Activated T-cell treated with anti-CD3 and anti-CD28 coated beads, Interleukin-2, amount 50 U/mL, for 4 hours (primary cell): ENCODE measurements around the gene ANKS3. TPM values are rescaled to one million over a fixed set of nuclear protein-coding genes. Genes with fewer than 3 reads are reported as not detected.
A peak's percentile ranks its signal among the peaks of the same experiment; 100 is the strongest.

ENCODE experiments used
- ATAC-seq, 2 donors: fragments of 200-7000 bp; cut with Tn5 transposase; one replicate each; pipeline ENCODE4 v1.10.0; 2021
- DNase-seq: peaks from one replicate; pipeline ENCODE4 v3.0.0-alpha.2; 2020
- H3K27me3 Mint-ChIP-seq: one replicate; pipeline ENCODE4 v1.8.0; 2021; ENCODE audit warnings: low read depth, mixed read lengths
- H3K36me3 Mint-ChIP-seq: one replicate; pipeline ENCODE4 v1.8.0; 2022; ENCODE audit warnings: mixed read lengths; ENCODE audit not compliant: insufficient read depth
- H3K4me1 Mint-ChIP-seq: one replicate; pipeline ENCODE4 v1.8.0; 2021; ENCODE audit warnings: low read depth, mixed read lengths
- H3K4me3 Mint-ChIP-seq: one replicate; pipeline ENCODE4 v1.8.0; 2021; ENCODE audit warnings: mild to moderate bottlenecking, moderate library complexity, mixed read lengths
- H3K9me3 Mint-ChIP-seq: one replicate; pipeline ENCODE4 v1.8.0; 2021; ENCODE audit warnings: mixed read lengths
- total RNA-seq, 3 donors: library from RNA; stranded (reverse); gene quantifications; one replicate each; pipeline ENCODE4 v1.2.1, GENCODE V29; 2021

ANKS3 gene
- total RNA-seq, 3 donors from 2014 or later: 19.4 to 24.1 (median 21.8) TPM

DNA sequence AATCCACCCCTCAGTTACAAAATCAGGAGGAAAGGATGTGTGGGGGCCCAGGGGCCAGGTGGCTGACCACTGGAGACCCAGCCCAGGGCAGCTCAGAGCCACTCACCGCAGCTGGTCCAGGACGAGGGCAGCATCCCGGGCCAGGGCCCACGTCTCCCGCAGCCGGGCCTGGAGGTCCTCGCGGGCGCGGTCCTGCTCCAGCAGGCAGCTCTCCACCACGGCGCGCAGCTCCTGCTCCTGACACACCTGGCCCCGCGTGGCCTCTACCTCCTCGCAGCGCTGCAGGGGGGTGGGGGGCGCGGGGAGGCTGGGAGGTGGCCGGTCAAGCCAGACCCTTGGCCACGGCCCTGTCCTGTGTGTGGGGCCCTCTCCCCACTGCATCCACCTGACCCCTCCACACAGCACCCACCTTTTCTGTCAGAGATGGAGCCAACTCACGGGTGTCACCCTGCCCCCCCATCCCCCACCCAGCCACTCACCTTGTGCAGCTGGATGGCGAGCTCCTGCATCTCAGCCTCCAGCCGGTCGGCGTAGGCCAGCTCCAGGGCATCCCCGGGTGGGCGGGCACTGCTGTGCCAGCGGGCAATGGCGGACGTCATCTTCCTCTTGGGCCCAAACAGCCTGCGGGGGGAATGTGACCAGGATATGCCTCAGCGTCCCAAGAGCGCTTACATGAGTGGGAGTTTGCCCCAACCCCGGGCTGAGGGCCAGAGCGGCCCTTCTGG is 35.6 kb downstream of the ANKS3 start:
- no peak for ATAC-seq
- DNase-seq: no peak
- H3K27me3 Mint-ChIP-seq: no peaks in the 10 kb centered on the region
- no peak overlapping the region for H3K4me3 Mint-ChIP-seq
- no peaks in the 10 kb centered on the region for H3K9me3 Mint-ChIP-seq
- H3K4me1 Mint-ChIP-seq: peaks cover 7% of the 10 kb centered on the region
- H3K36me3 Mint-ChIP-seq: peaks cover 3% of the 10 kb centered on the region

DNA sequence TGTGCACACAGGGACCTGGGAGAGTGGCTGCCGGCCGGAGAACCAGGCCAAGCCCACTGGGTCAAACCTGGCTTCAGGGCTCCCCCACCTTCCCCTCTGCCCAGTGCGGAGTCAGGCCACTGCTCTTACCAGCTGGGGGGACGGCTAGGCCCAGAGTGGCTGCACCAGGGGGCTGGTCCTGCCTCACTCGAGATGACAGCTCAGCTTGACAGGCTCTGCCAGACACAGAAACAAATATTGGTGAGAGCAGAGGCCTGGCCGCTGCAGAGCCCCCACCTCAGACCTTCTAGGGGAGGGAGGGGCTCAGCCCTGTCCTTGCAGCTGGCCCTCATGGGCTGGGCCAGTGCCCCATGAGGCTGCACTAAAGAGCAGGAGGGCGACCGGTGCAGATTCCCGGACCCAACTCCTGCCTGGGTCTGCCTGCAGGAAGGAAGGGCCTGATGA is 36.2 kb downstream of the ANKS3 start:
- Mint-ChIP-seq H3K4me3 (no peak overlapping the region), H3K9me3 (no peaks in the 10 kb centered on the region), H3K4me1 (peaks cover 7% of the 10 kb centered on the region), H3K27me3 (no peaks in the 10 kb centered on the region), H3K36me3 (peaks cover 3% of the 10 kb centered on the region)
- DNase-seq: no peak
- no peak for ATAC-seq

- ATAC-seq: no peak
- H3K4me1 Mint-ChIP-seq: peaks cover 13% of the 10 kb centered on the region
- DNase-seq: no peak
- peaks cover 1% of the 10 kb centered on the region for H3K36me3 Mint-ChIP-seq
- no peaks in the 10 kb centered on the region for H3K27me3 Mint-ChIP-seq
- H3K9me3 Mint-ChIP-seq: no peaks in the 10 kb centered on the region
- no peak overlapping the region for H3K4me3 Mint-ChIP-seq
Observed at GRCh38 chr16:4696905-4697847, 36.9 kb downstream of the ANKS3 start.

GRCh38 chr16:4696172-4696904 is 37.7 kb downstream of the ANKS3 start:
- Mint-ChIP-seq H3K4me1 (peaks cover 13% of the 10 kb centered on the region), H3K36me3 (peaks cover 1% of the 10 kb centered on the region), H3K4me3 (peak overlapping the region; percentile 81), H3K27me3 (no peaks in the 10 kb centered on the region), H3K9me3 (no peaks in the 10 kb centered on the region)
- DNase-seq (no peak), ATAC-seq (no peak)

GRCh38 chr16:4695473-4696171 is 38.4 kb downstream of the ANKS3 start:
- Mint-ChIP-seq H3K4me3 (peak overlapping the region; percentile 81), H3K9me3 (no peaks in the 10 kb centered on the region)
- no peak for ATAC-seq

GRCh38 chr16:4694642-4695451 is 39.2 kb downstream of the ANKS3 start:
- peak overlapping the region; percentile 81 for H3K4me3 Mint-ChIP-seq
- peaks cover 1% of the 10 kb centered on the region for H3K36me3 Mint-ChIP-seq
- H3K9me3 Mint-ChIP-seq: no peaks in the 10 kb centered on the region
- DNase-seq (no peak), ATAC-seq (no peak)
- peaks cover 13% of the 10 kb centered on the region for H3K4me1 Mint-ChIP-seq
- no peaks in the 10 kb centered on the region for H3K27me3 Mint-ChIP-seq

More at GRCh38 chr16:4695473-4696171, 38.4 kb downstream of the ANKS3 start:
- DNase-seq: no peak
- peaks cover 13% of the 10 kb centered on the region for H3K4me1 Mint-ChIP-seq
- peaks cover 1% of the 10 kb centered on the region for H3K36me3 Mint-ChIP-seq
- H3K27me3 Mint-ChIP-seq: no peaks in the 10 kb centered on the region

DNA sequence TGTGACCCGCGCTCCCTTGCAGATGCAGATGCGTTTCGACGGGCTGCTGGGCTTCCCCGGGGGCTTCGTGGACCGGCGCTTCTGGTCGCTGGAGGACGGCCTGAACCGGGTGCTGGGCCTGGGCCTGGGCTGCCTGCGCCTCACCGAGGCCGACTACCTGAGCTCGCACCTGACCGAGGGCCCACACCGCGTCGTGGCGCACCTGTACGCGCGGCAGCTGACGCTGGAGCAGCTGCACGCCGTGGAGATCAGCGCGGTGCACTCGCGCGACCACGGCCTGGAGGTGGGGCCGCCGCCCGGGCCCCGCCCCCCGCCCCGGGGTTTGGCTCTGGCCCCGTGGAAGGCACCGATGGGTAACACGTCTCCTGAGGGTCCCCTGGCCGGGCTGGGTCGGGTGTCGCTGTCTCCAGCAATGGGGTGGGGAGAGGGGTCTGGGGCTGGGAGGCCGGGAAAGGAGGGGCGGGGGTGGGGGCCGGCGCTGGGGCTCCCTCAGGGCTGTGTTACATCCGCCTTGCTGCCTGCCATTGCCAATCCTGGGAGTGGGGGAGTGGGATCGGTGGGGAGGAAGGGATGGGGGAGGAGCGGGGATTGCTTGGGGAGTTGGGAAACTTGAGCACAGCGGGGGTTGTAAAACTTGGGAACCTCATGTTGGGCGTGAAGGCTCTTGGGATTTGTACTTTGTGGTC is 40.0 kb downstream of the ANKS3 start:
- DNase-seq (peak; percentile 38), ATAC-seq (peak; percentile 44 to 46)
- peaks cover 1% of the 10 kb centered on the region for H3K36me3 Mint-ChIP-seq
- no peaks in the 10 kb centered on the region for H3K27me3 Mint-ChIP-seq
- peak overlapping the region; percentile 81 for H3K4me3 Mint-ChIP-seq
- H3K4me1 Mint-ChIP-seq: peaks cover 13% of the 10 kb centered on the region
- no peaks in the 10 kb centered on the region for H3K9me3 Mint-ChIP-seq

DNA sequence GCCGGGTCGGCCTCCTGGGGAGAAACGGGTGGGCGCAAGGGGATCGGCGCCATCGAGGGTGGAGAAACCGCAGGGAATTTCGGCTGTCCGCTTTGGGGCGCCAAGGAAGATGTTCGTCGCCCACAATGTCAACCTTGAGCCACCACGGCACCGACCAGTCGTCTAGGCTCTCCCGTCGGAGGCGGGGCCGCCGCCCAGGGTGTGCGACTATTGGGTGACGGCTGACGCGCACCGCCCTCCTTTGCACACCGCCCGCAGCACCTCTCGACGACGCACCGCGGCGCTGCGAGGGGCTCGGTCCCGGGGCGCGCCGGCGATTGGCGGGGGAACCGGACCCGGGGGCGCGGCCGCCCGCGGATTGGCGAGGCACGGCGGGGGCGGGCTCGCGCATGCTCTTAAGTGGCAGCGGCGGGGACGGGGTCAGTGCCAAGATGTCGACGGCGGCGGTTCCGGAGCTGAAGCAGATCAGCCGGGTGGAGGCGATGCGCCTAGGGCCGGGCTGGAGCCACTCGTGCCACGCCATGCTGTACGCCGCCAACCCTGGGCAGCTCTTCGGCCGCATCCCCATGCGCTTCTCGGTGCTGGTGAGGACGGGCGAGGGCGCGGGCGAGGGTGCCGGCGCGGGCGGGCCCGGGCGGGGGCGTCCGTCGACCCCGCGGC is 40.6 kb downstream of the ANKS3 start, which contains the start of gene NUDT16L1:
Gene NUDT16L1, plus strand, starts transcription at position 267 of the 660 bp plus-strand sequence. Its CDS starts 165 bp downstream, at position 432.
- DNase-seq (peak; percentile 96), ATAC-seq (peak; percentile 94)
- H3K36me3 Mint-ChIP-seq: peaks cover 1% of the 10 kb centered on the region
- H3K4me3 Mint-ChIP-seq: peak within 1 kb of the TSS; percentile 86
- H3K9me3 Mint-ChIP-seq: no peaks in the 10 kb centered on the region
- peaks cover 13% of the 10 kb centered on the region for H3K4me1 Mint-ChIP-seq
- no peaks in the 10 kb centered on the region for H3K27me3 Mint-ChIP-seq

DNA sequence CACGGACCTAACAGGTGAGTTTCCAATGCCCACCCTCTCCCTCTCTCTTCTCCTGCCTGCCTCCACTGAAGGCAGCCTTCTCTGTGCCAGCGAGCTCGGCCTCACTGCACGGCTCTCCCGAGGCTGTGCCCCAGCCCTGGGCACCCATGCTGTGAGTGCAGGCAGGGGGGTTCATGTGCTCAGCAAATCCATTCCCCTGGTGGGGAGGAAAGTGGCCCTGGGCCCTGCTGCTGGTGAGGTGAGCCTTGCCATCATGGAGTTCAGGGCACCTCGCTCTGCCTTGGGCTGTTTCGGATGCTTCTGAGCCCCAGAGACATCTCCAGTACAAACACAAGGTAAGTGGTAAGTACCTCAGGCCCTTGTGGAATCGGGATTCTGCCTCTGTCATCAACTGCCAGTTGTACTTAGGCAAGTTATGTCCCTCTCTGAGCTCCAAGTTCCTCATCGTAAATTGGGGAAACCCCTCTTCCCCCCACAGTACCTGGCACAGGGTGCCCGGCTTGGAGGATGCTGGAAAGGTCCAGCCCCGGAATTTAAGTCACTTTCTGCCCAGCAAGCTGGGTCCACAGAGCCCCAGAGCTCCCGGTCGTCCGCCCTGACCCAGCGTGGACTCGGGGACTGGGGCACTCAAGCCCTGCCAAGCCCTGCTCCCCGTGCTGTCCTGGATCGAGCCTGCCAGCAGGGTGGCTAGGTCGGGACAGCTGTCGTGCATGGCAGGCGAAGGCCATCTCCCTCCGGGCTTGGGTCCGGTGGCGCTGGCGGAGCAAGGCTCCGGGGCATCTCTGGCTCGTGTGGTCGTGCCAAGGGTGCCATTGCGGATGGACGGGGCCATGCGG is 41.4 kb downstream of the ANKS3 start:
- DNase-seq (no peak), ATAC-seq (peak; percentile 6 to 8)
- H3K27me3 Mint-ChIP-seq: no peaks in the 10 kb centered on the region
- H3K36me3 Mint-ChIP-seq: peaks cover 1% of the 10 kb centered on the region
- no peaks in the 10 kb centered on the region for H3K9me3 Mint-ChIP-seq
- H3K4me3 Mint-ChIP-seq: peak overlapping the region; percentile 86
- peaks cover 13% of the 10 kb centered on the region for H3K4me1 Mint-ChIP-seq

DNA sequence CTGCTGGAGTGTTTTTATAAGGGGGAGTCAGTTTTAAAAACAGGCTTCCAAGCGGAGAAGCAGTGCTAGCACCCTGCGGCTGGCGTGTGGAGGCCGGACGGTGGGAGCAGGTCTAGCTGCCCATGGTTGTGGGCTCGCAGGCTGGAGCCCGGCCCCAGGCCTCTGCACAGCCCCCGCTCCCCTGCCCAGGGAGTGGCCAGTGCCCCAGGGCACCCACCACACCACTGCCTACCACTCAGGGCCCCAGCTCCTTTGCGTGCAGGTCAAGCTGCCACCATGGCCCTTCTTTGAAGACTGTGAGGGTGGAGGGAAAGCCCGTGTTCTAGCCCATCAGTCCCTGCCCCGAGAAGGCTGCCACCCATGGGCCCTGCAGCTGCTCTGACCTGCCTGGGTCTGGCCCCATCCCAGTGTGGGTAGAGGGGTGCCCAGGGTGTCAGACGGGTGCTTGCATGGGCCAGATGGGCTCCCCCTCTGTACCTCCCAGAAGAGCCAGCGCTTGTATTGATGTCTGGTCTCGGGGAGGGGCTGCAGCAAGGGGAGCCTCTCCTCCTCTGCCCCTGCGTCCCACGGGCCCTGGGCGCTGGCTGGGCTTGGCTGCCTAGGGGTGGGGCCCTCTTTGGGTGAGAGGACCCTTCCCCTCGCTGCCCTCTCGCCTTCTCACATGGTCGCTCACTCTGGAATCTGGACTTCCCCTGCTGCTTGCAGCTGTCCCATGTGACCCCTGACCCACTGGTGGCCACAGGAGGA is 42.2 kb downstream of the ANKS3 start:
- peaks cover 1% of the 10 kb centered on the region for H3K36me3 Mint-ChIP-seq

More for the DNA sequence above, 42.2 kb downstream of the ANKS3 start:
- Mint-ChIP-seq H3K4me3 (peak overlapping the region; percentile 38), H3K27me3 (no peaks in the 10 kb centered on the region), H3K9me3 (no peaks in the 10 kb centered on the region), H3K4me1 (peaks cover 13% of the 10 kb centered on the region)
- DNase-seq (no peak), ATAC-seq (no peak)
